ENCODE data around the gene TMEM259. TPM values are rescaled to one million over a fixed set of nuclear protein-coding genes. Genes with fewer than 3 reads are reported as not detected.

The TMEM259 gene
- total and polyA plus RNA-seq, 2 of the 13 experiments (the other 11 are each of a cell fraction or from before 2014, with no cell fraction given) = 64.7 to 164 TPM

GRCh38 chr19:993831-994393, 27.0 kb downstream of the TMEM259 start (continued):
- no peak for TF ChIP-seq NFE2L1 (CRISPR knock-in tag; IDR thresholded peaks at IDR 0.05; ENCODE audit: borderline replicate concordance)
- no peak for TF ChIP-seq EHMT2 (IDR thresholded peaks at IDR 0.05; ENCODE audit: borderline replicate concordance, low read depth, low read length)
- TF ChIP-seq ARID2 (CRISPR knock-in tag; IDR thresholded peaks at IDR 0.05; ENCODE audit: borderline replicate concordance) = no peak
- TF ChIP-seq, protein P1, sequence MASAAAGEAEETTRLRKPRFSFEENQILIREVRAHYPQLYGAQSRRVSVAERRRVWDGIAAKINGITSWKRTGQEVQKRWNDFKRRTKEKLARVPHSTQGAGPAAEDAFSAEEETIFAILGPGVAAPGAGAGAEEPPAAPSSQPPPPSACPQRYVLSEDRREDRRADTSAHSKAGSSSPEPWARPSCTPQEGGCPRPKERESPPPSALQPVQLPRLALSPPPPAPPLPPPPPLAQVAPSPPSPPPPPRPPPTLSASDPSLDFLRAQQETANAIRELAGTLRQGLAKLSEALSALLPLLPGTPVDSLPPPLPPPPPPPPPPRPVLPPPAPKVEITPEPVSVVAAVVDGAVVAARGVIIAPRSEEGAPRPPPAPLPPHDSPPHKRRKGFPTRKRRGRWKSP (CRISPR knock-in tag; IDR thresholded peaks at IDR 0.05) = no peak
- no peak for TF ChIP-seq CCAR2 (optimal IDR thresholded peaks at IDR 0.05; ENCODE audit: low read depth, low read length)
- TF ChIP-seq SALL1 (CRISPR knock-in tag; IDR thresholded peaks at IDR 0.05) = no peak
- no peak for TF ChIP-seq HNF4A (CRISPR knock-in tag; IDR thresholded peaks at IDR 0.05)
- no peak for TF ChIP-seq HCFC1 (IDR thresholded peaks at IDR 0.05; ENCODE audit: low read depth, low read length)
- TF ChIP-seq RARG (CRISPR knock-in tag; IDR thresholded peaks at IDR 0.05; ENCODE audit: low read depth) = no peak
- TF ChIP-seq ZNF20 (CRISPR knock-in tag; IDR thresholded peaks at IDR 0.05) = no peak
- TF ChIP-seq ZKSCAN8 (CRISPR knock-in tag; IDR thresholded peaks at IDR 0.05; ENCODE audit: borderline replicate concordance) = no peak
- TF ChIP-seq, protein P2, sequence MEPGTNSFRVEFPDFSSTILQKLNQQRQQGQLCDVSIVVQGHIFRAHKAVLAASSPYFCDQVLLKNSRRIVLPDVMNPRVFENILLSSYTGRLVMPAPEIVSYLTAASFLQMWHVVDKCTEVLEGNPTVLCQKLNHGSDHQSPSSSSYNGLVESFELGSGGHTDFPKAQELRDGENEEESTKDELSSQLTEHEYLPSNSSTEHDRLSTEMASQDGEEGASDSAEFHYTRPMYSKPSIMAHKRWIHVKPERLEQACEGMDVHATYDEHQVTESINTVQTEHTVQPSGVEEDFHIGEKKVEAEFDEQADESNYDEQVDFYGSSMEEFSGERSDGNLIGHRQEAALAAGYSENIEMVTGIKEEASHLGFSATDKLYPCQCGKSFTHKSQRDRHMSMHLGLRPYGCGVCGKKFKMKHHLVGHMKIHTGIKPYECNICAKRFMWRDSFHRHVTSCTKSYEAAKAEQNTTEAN (CRISPR knock-in tag; conservative IDR thresholded peaks at IDR 0.05) = no peak
- TF ChIP-seq KLF12 (CRISPR knock-in tag; IDR thresholded peaks at IDR 0.05; ENCODE audit: borderline replicate concordance) = no peak
- TF ChIP-seq RBFOX2 (IDR thresholded peaks at IDR 0.05; ENCODE audit: low read depth, low read length) = 0 out of 2 replicates have a peak, but pooled peaks have one; percentile 30
- TF ChIP-seq KDM6A (CRISPR knock-in tag; IDR thresholded peaks at IDR 0.05; ENCODE audit: low read depth) = no peak
- TF ChIP-seq RARA (CRISPR knock-in tag; IDR thresholded peaks at IDR 0.05) = no peak
- TF ChIP-seq, protein P3, sequence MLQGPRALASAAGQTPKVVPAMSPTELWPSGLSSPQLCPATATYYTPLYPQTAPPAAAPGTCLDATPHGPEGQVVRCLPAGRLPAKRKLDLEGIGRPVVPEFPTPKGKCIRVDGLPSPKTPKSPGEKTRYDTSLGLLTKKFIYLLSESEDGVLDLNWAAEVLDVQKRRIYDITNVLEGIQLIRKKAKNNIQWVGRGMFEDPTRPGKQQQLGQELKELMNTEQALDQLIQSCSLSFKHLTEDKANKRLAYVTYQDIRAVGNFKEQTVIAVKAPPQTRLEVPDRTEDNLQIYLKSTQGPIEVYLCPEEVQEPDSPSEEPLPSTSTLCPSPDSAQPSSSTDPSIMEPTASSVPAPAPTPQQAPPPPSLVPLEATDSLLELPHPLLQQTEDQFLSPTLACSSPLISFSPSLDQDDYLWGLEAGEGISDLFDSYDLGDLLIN (CRISPR knock-in tag; IDR thresholded peaks at IDR 0.05; ENCODE audit: borderline replicate concordance) = no peak
- TF ChIP-seq, protein P4, sequence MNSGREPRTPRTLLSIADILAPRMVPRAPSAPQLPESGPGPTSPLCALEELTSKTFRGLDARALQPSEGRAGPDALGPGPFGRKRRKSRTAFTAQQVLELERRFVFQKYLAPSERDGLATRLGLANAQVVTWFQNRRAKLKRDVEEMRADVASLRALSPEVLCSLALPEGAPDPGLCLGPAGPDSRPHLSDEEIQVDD (CRISPR knock-in tag; IDR thresholded peaks at IDR 0.05; ENCODE audit: borderline replicate concordance) = no peak
- TF ChIP-seq ZMAT3 (CRISPR knock-in tag; conservative IDR thresholded peaks at IDR 0.05) = no peak
- no peak for TF ChIP-seq SOX5 (CRISPR knock-in tag; IDR thresholded peaks at IDR 0.05; ENCODE audit: borderline replicate concordance)
- TF ChIP-seq ZBTB21 (CRISPR knock-in tag; IDR thresholded peaks at IDR 0.05) = no peak
- no peak for TF ChIP-seq EZH2 (conservative IDR thresholded peaks at IDR 0.05; ENCODE audit: low read depth, low read length)
- TF ChIP-seq, protein P5, sequence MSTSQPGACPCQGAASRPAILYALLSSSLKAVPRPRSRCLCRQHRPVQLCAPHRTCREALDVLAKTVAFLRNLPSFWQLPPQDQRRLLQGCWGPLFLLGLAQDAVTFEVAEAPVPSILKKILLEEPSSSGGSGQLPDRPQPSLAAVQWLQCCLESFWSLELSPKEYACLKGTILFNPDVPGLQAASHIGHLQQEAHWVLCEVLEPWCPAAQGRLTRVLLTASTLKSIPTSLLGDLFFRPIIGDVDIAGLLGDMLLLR (CRISPR knock-in tag; IDR thresholded peaks at IDR 0.05) = no peak
- no peak for TF ChIP-seq RFX5 (IDR thresholded peaks at IDR 0.05; ENCODE audit: low read depth, low read length)
- TF ChIP-seq ATAD3A (CRISPR knock-in tag; IDR thresholded peaks at IDR 0.05) = no peak
- 0 out of 2 replicates have a peak, but pooled peaks have one; percentile 2 for TF ChIP-seq TBX2 (CRISPR knock-in tag; IDR thresholded peaks at IDR 0.05; ENCODE audit: borderline replicate concordance)
- TF ChIP-seq MIER3 (CRISPR knock-in tag; IDR thresholded peaks at IDR 0.05; ENCODE audit: borderline replicate concordance) = no peak
- peak; percentile 5 for TF ChIP-seq ZBTB7A (CRISPR knock-in tag; IDR thresholded peaks at IDR 0.05)

All from HepG2 (cell line).